Measurements from ENCODE around the gene HOXB9.

DNA sequence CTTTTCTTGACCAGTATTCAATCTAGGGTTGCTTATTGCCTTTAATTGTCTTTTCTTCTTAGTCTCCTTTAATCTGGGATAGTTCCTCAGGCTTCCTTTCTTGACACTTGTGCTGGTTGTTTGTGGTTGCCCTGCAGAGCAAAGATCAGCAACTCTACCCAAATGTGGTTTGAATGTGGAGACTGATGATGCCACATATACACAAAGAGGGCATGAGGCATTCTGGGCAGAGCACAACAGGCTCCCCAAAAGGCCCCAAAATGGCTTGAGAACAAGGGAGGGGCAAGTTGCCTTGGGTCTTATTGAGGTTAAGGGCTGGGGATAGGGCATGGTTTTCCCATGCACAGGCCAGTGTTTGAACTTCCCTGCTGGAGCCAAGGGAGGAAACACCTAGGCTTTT lies 29.8 kb upstream of the HOXB9 start:
- TF ChIP-seq, protein P1, sequence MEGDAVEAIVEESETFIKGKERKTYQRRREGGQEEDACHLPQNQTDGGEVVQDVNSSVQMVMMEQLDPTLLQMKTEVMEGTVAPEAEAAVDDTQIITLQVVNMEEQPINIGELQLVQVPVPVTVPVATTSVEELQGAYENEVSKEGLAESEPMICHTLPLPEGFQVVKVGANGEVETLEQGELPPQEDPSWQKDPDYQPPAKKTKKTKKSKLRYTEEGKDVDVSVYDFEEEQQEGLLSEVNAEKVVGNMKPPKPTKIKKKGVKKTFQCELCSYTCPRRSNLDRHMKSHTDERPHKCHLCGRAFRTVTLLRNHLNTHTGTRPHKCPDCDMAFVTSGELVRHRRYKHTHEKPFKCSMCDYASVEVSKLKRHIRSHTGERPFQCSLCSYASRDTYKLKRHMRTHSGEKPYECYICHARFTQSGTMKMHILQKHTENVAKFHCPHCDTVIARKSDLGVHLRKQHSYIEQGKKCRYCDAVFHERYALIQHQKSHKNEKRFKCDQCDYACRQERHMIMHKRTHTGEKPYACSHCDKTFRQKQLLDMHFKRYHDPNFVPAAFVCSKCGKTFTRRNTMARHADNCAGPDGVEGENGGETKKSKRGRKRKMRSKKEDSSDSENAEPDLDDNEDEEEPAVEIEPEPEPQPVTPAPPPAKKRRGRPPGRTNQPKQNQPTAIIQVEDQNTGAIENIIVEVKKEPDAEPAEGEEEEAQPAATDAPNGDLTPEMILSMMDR (IDR thresholded peaks at IDR 0.05), result no peak
- TF ChIP-seq POLR2A (IDR thresholded peaks at IDR 0.05) (no peak), EP300 (IDR thresholded peaks at IDR 0.05) (no peak), POLR2AphosphoS5 (IDR thresholded peaks at IDR 0.05) (no peak)
